RWPE2 (cell line): ENCODE measurements around the gene RALA.

ENCODE experiments used
- ATAC-seq: fragments of 200-7000 bp; cut with Tn5 transposase; 3 replicates; pipeline ENCODE4 v1.9.1; 2021; ENCODE audit warnings: low read depth
- DNase-seq: peaks from one replicate; pipeline ENCODE4 v3.0.0-alpha.2; 2020; ENCODE audit warnings: low spot score
- H3K27ac ChIP-seq: fragments of 450-650 bp; 2 replicates; pipeline ENCODE4 v1.5.1; 2017; ENCODE audit warnings: mild to moderate bottlenecking; ENCODE audit not compliant: poor library complexity, severe bottlenecking
- H3K27me3 ChIP-seq: fragments of 250-450 bp; sonication (Bioruptor Pico); 2 replicates; pipeline ENCODE4 v1.5.1; 2021; ENCODE audit warnings: mild to moderate bottlenecking, moderate library complexity; ENCODE audit not compliant: insufficient read depth, poor library complexity, severe bottlenecking
- H3K36me3 ChIP-seq: fragments of 250-450 bp; sonication (Bioruptor Pico); 2 replicates; pipeline ENCODE4 v1.5.1; 2020; ENCODE audit warnings: low read depth, mild to moderate bottlenecking, moderate library complexity
- H3K4me1 ChIP-seq: fragments of 250-450 bp; sonication (Bioruptor Pico); 2 replicates; pipeline ENCODE4 v1.5.1; 2021; ENCODE audit warnings: mild to moderate bottlenecking, moderate library complexity; ENCODE audit not compliant: insufficient read depth, poor library complexity, severe bottlenecking
- H3K4me3 ChIP-seq: fragments of 250-450 bp; sonication (Bioruptor Pico); 2 replicates; pipeline ENCODE4 v1.5.1; 2021; ENCODE audit warnings: mild to moderate bottlenecking, moderate library complexity; ENCODE audit not compliant: severe bottlenecking
- H3K9me3 ChIP-seq: fragments of 250-450 bp; sonication (Bioruptor Pico); 2 replicates; pipeline ENCODE4 v1.5.1; 2021; ENCODE audit warnings: mild to moderate bottlenecking, moderate library complexity; ENCODE audit not compliant: severe bottlenecking
- CTCF ChIP-seq: fragments of 450-650 bp; IDR thresholded peaks from one replicate; pipeline ENCODE4 v1.5.1; 2017; ENCODE audit warnings: mild to moderate bottlenecking, moderate library complexity; ENCODE audit not compliant: poor library complexity, severe bottlenecking

The RALA gene

GRCh38 chr7:39622609-39623008 is 763 bp upstream of the RALA start:
- peak overlapping the region; percentile 70 for H3K27ac ChIP-seq
- peaks cover 24% of the 10 kb centered on the region for H3K4me1 ChIP-seq
- DNase-seq: no peak

GRCh38 chr7:39623732-39624441 is 515 bp downstream of the RALA start:
- peaks cover 31% of the 10 kb centered on the region for H3K4me1 ChIP-seq
- H3K27me3 ChIP-seq: no peaks in the 10 kb centered on the region
- H3K36me3 ChIP-seq: peaks cover under 1% of the 10 kb centered on the region; the same call in 1 of the 2 replicates
- TF ChIP-seq CTCF: no peak
- no peak for DNase-seq
- H3K9me3 ChIP-seq: no peaks in the 10 kb centered on the region
- H3K4me3 ChIP-seq: peak overlapping the region; percentile 95
- peak; percentile 55 for ATAC-seq
- peak overlapping the region; percentile 70 for H3K27ac ChIP-seq

More at GRCh38 chr7:39622609-39623008, 763 bp upstream of the RALA start:
- Histone ChIP-seq H3K27me3 (no peaks in the 10 kb centered on the region), H3K9me3 (no peaks in the 10 kb centered on the region), H3K36me3 (no peaks in the 10 kb centered on the region), H3K4me3 (peak overlapping the region; percentile 95)
- no peak for ATAC-seq
- no peak for TF ChIP-seq CTCF

- Histone ChIP-seq H3K9me3 (no peaks in the 10 kb centered on the region), H3K36me3 (peaks cover 6% of the 10 kb centered on the region; the same call in 1 of the 2 replicates), H3K4me3 (peak overlapping the region; percentile 95), H3K27me3 (no peaks in the 10 kb centered on the region), H3K4me1 (peaks cover 31% of the 10 kb centered on the region), H3K27ac (peak overlapping the region; percentile 70)
- ATAC-seq: peak; percentile 17; the same call in 1 of the 3 replicates
- TF ChIP-seq CTCF: peak; percentile 30
- DNase-seq: no peak
These were observed 1.1 kb downstream of the RALA start for GRCh38 chr7:39624442-39624807.

- TF ChIP-seq CTCF: no peak
- no peak for ATAC-seq
- Histone ChIP-seq H3K9me3 (no peaks in the 10 kb centered on the region), H3K27me3 (no peaks in the 10 kb centered on the region), H3K4me3 (peak overlapping the region; percentile 95), H3K27ac (peak overlapping the region; percentile 70), H3K36me3 (peaks cover 13% of the 10 kb centered on the region; the same call in 1 of the 2 replicates), H3K4me1 (peaks cover 31% of the 10 kb centered on the region)
- no peak for DNase-seq
These were observed 1.7 kb downstream of the RALA start for GRCh38 chr7:39624935-39625694.
